Skeletal muscle tissue (tissue), 4 donors: ENCODE data around the gene TMEM87A. TPM values are rescaled to one million over a fixed set of nuclear protein-coding genes. Genes with fewer than 3 reads are reported as not detected.

Experiments
- H3K27ac ChIP-seq: one replicate; pipeline ENCODE4 v1.7.0; 2013; ENCODE audit warnings: mild to moderate bottlenecking, low read depth, low read length, inconsistent platforms
- H3K27me3 ChIP-seq, 3 donors: one replicate each; pipeline ENCODE4 v1.7.0; 2013; ENCODE audit warnings: low read length in 3 of 3; ENCODE audit not compliant: control insufficient read depth in 3 of 3, insufficient read depth in 3 of 3
- H3K36me3 ChIP-seq, 3 donors: one replicate each; pipeline ENCODE4 v1.7.0; 2013; ENCODE audit warnings: low read length in 3 of 3; ENCODE audit not compliant: control insufficient read depth in 3 of 3, insufficient read depth in 3 of 3
- H3K4me1 ChIP-seq, 3 donors: one replicate each; pipeline ENCODE4 v1.7.0; 2013; ENCODE audit warnings: low read length in 3 of 3, mild to moderate bottlenecking in 3 of 3; ENCODE audit not compliant: control insufficient read depth in 3 of 3, insufficient read depth in 3 of 3
- H3K4me3 ChIP-seq, 3 donors: one replicate each; pipeline ENCODE4 v1.7.0; 2013; ENCODE audit warnings: low read length in 3 of 3
- H3K9ac ChIP-seq, 3 donors: one replicate each; pipeline ENCODE4 v1.7.0; 2013; ENCODE audit warnings: low read length in 3 of 3, mild to moderate bottlenecking in 3 of 3, moderate library complexity in 2 of 3, low read depth in 1 of 3
- H3K9me3 ChIP-seq, 3 donors: one replicate each; pipeline ENCODE4 v1.7.0; 2013; ENCODE audit warnings: low read length in 3 of 3; ENCODE audit not compliant: control insufficient read depth in 3 of 3
- total RNA-seq: library from RNA; depleted of rRNA; stranded (reverse); fragments of >200 nt; gene quantifications from one replicate; pipeline ENCODE4 v1.2.3, GENCODE V29; 2014
- donor health status: Osteomylitis.

Gene TMEM87A
- total RNA-seq, 1 donor from 2014 or later = 70.5 TPM

GRCh38 chr15:42286445-42287029 lies 13.3 kb upstream of the TMEM87A start:
- peaks cover 6 to 58% (median 43%) of the 10 kb centered on the region in 3 donors for H3K36me3 ChIP-seq
- H3K27ac ChIP-seq = no peak overlapping the region
- no peaks in the 10 kb centered on the region for H3K9me3 ChIP-seq

DNA sequence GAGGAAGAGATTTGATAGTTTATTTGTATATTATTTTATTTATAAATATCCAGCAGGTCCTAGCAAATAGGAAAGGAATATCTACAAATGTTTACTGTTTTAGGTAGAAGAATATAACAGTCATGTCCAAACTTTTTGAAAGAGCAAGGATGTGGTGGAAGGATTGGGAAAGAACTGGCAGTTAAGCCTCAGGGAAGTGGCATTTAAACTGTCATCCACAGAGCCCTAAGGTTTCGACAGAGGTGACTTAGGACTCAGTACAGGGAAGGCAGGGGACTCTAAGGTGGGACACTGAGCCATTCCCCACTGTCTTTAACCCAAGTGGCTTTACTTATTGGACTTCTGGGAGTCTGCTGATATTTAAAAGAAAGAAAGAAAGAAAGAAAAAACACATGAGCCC lies 11.8 kb upstream of the TMEM87A start:
- Histone ChIP-seq H3K9ac (no peak overlapping the region), H3K27me3 (no peaks in the 10 kb centered on the region), H3K9me3 (no peaks in the 10 kb centered on the region), H3K36me3 (peaks cover 9 to 62% (median 43%) of the 10 kb centered on the region in 3 donors), H3K4me1 (peaks cover 0 to 14% (median 3%) of the 10 kb centered on the region in 3 donors), H3K27ac (no peak overlapping the region), H3K4me3 (no peak overlapping the region)

More at GRCh38 chr15:42286445-42287029, 13.3 kb upstream of the TMEM87A start:
- no peak overlapping the region for H3K9ac ChIP-seq
- H3K27me3 ChIP-seq = no peaks in the 10 kb centered on the region
- H3K4me3 ChIP-seq = no peak overlapping the region
- H3K4me1 ChIP-seq = peaks cover 0 to 12% (median 3%) of the 10 kb centered on the region in 3 donors

- H3K9me3 ChIP-seq = no peaks in the 10 kb centered on the region
- peaks cover 0 to 16% (median 3%) of the 10 kb centered on the region in 3 donors for H3K4me1 ChIP-seq
- no peak overlapping the region for H3K27ac ChIP-seq
- no peak overlapping the region for H3K9ac ChIP-seq
- peaks cover 11 to 63% (median 41%) of the 10 kb centered on the region in 3 donors for H3K36me3 ChIP-seq
- no peak overlapping the region for H3K4me3 ChIP-seq
- H3K27me3 ChIP-seq = no peaks in the 10 kb centered on the region
Measured at GRCh38 chr15:42284551-42284950, 11.3 kb upstream of the TMEM87A start.

GRCh38 chr15:42283671-42284070 lies 10.4 kb upstream of the TMEM87A start:
- no peaks in the 10 kb centered on the region for H3K9me3 ChIP-seq
- peaks cover 11 to 63% (median 37%) of the 10 kb centered on the region in 3 donors for H3K36me3 ChIP-seq
- H3K27ac ChIP-seq = no peak overlapping the region
- H3K4me3 ChIP-seq = no peak overlapping the region
- H3K27me3 ChIP-seq = no peaks in the 10 kb centered on the region
- H3K4me1 ChIP-seq = peaks cover 0 to 21% (median 3%) of the 10 kb centered on the region in 3 donors
- H3K9ac ChIP-seq = no peak overlapping the region

GRCh38 chr15:42282926-42283325 lies 9.7 kb upstream of the TMEM87A start:
- peaks cover 11 to 63% (median 34%) of the 10 kb centered on the region in 3 donors for H3K36me3 ChIP-seq

DNA sequence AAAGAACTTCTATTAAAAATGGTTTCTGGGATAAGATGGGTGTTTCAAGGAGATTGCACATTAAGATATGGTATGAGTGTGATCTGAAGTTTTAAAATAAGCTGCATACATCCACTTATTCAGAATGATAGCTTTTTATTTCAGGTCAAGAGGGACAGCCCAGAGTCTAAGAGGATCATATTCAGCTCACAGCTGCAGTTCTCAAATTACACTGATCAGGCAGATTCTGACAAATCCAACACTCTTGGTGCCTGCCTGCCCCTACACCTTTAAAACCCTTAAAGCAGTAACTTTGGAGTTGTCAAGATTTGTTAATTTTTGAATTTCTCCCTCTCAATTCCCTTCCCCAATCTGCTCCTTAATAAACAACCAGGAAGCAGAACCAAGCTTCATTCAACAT lies 9.1 kb upstream of the TMEM87A start:
- Histone ChIP-seq H3K4me3 (no peak overlapping the region), H3K9ac (no peak overlapping the region), H3K4me1 (peaks cover 0 to 21% (median 3%) of the 10 kb centered on the region in 3 donors), H3K9me3 (no peaks in the 10 kb centered on the region), H3K27me3 (no peaks in the 10 kb centered on the region), H3K36me3 (peaks cover 11 to 57% (median 34%) of the 10 kb centered on the region in 3 donors), H3K27ac (peak overlapping the region; percentile 53)

More at GRCh38 chr15:42282926-42283325, 9.7 kb upstream of the TMEM87A start:
- no peak overlapping the region for H3K4me3 ChIP-seq
- no peaks in the 10 kb centered on the region for H3K27me3 ChIP-seq
- H3K9ac ChIP-seq = no peak overlapping the region
- H3K9me3 ChIP-seq = no peaks in the 10 kb centered on the region
- peaks cover 0 to 21% (median 3%) of the 10 kb centered on the region in 3 donors for H3K4me1 ChIP-seq
- peak overlapping the region; percentile 53 for H3K27ac ChIP-seq

GRCh38 chr15:42279234-42279723 lies 6.0 kb upstream of the TMEM87A start:
- H3K9me3 ChIP-seq = no peaks in the 10 kb centered on the region
- H3K36me3 ChIP-seq = peaks cover 9 to 46% (median 30%) of the 10 kb centered on the region in 3 donors
- no peak overlapping the region for H3K9ac ChIP-seq
- no peaks in the 10 kb centered on the region for H3K27me3 ChIP-seq
- H3K27ac ChIP-seq = no peak overlapping the region
- H3K4me3 ChIP-seq = no peak overlapping the region
- H3K4me1 ChIP-seq = peaks cover 17 to 34% (median 19%) of the 10 kb centered on the region in 3 donors

DNA sequence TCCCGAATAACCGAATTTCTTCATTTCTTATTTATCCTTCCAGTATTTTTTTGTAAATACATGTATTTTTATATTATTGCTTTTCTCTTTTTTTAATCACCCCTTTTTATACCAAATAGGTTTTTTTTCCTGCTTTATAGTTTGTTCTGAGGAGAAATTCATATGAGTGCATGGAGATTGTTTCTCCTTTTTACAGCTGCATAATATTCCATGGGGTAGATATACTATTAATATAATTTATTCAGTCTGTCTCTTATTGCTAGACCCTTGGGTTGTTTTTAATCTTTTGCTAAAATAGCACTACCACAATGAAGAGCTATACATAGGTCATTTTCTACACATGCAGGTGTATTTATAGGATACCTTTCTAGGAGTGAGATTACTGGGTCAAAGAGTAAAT lies 3.5 kb upstream of the TMEM87A start:
- Histone ChIP-seq H3K27ac (no peak overlapping the region), H3K4me3 (no peak overlapping the region), H3K9me3 (no peaks in the 10 kb centered on the region), H3K4me1 (peaks cover 20 to 32% (median 32%) of the 10 kb centered on the region in 3 donors), H3K27me3 (no peaks in the 10 kb centered on the region), H3K9ac (no peak overlapping the region), H3K36me3 (peaks cover 9 to 33% (median 23%) of the 10 kb centered on the region in 3 donors)

GRCh38 chr15:42275780-42276391 lies 2.7 kb upstream of the TMEM87A start:
- Histone ChIP-seq H3K27me3 (no peaks in the 10 kb centered on the region), H3K9me3 (no peaks in the 10 kb centered on the region), H3K27ac (peak overlapping the region; percentile 98), H3K36me3 (peaks cover 6 to 26% (median 20%) of the 10 kb centered on the region in 3 donors), H3K4me3 (peak overlapping the region in 2 of 3 donors; percentile 82 to 98), H3K4me1 (peaks cover 23 to 39% (median 35%) of the 10 kb centered on the region in 3 donors), H3K9ac (peak overlapping the region; percentile 55 to 95 (median 63))

DNA sequence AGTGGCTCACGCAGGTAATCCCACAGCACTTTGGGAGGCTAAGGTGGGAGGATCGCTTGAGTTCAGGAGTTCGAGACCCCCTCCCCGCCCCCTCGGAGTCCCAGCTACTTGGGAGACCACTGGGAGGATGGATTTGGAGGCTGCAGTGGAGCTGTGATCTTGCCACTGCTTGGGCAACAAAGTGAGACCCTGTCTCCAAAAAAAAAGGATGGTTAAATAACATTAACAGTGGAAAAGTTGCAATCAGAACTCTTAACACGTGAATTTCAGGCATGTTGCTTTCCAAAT lies 1.4 kb upstream of the TMEM87A start:
- Histone ChIP-seq H3K9ac (peak overlapping the region; percentile 95 to 99 (median 99)), H3K4me1 (peaks cover 23 to 41% (median 39%) of the 10 kb centered on the region in 3 donors), H3K27ac (peak overlapping the region; percentile 98), H3K27me3 (no peaks in the 10 kb centered on the region), H3K9me3 (no peaks in the 10 kb centered on the region), H3K4me3 (peak overlapping the region; percentile 82 to 99 (median 98)), H3K36me3 (peaks cover 3 to 15% (median 15%) of the 10 kb centered on the region in 3 donors)
